Heart left ventricle (tissue), 16 donors: ENCODE data around the gene MPRIP. TPM values are rescaled to one million over a fixed set of nuclear protein-coding genes. Genes with fewer than 3 reads are reported as not detected.
"Not testable (repeated sequence)": the region's sequence is repeated elsewhere in the genome, so short reads cannot be mapped to it uniquely, and the experiment has no call there.

Experiments used
- ATAC-seq, 4 donors: fragments of 200-7000 bp; cut with Tn5 transposase; one replicate each; pipeline ENCODE4 v1.9.1; 2020 to 2022; ENCODE audit warnings: moderate library complexity in 4 of 4, mild to moderate bottlenecking in 3 of 4, moderate number of reproducible peaks in 1 of 4
- DNase-seq, 5 donors: peaks; one replicate each; pipeline ENCODE4 v3.0.0-alpha.2; 2020
- H3K27ac ChIP-seq, 12 donors: fragments of 200-600 bp; sonication (generic) in 4 of 12; one replicate each; pipeline versions ENCODE4 v1.5.0 to v1.8.0; 2016 to 2022; ENCODE audit warnings: mild to moderate bottlenecking in 2 of 12
- H3K27me3 ChIP-seq, 9 donors: fragments of 200-600 bp; sonication (generic) in 2 of 9; one replicate each; pipeline versions ENCODE4 v1.5.1 to v1.8.0; 2016 to 2022; ENCODE audit warnings: mild to moderate bottlenecking in 3 of 9
- H3K36me3 ChIP-seq, 9 donors: fragments of 200-600 bp; sonication (generic) in 2 of 9; one replicate each; pipeline versions ENCODE4 v1.5.0 to v1.8.0; 2018 to 2022; ENCODE audit warnings: mild to moderate bottlenecking in 2 of 9
- H3K4me1 ChIP-seq, 12 donors: fragments of 200-600 bp; sonication (generic) in 4 of 12; one replicate each; pipeline versions ENCODE4 v1.5.0 to v1.8.0; 2016 to 2022; ENCODE audit warnings: mild to moderate bottlenecking in 3 of 12
- H3K4me3 ChIP-seq, 12 donors: fragments of 200-600 bp; sonication (generic) in 4 of 12; one replicate each; pipeline versions ENCODE4 v1.5.0 to v1.8.0; 2017 to 2022; ENCODE audit warnings: mild to moderate bottlenecking in 9 of 12, moderate library complexity in 4 of 12
- H3K9me3 ChIP-seq, 12 donors: fragments of 200-600 bp; sonication (generic) in 4 of 12; one replicate each; pipeline versions ENCODE4 v1.5.0 to v1.8.0; 2016 to 2022; ENCODE audit warnings: mild to moderate bottlenecking in 1 of 12
- POLR2A ChIP-seq, 2 donors: fragments of 450-650 bp; IDR thresholded peaks; one replicate each; pipeline ENCODE4 v1.6.1; 2017; ENCODE audit warnings: antibody characterized with exemption in 2 of 2, mild to moderate bottlenecking in 2 of 2, moderate library complexity in 2 of 2
- WGBS, 4 donors: extraction: QIAGEN DNeasy Blood & Tissue Kit in 2 of 4; methylation state at CpG; one replicate each; pipeline versions ENCODE4 v1.1.5 to v1.1.7; 2013 to 2018; 5-methylcytosine and 5-hydroxymethylcytosine counted together
- intact Hi-C, 10 donors: fragments of 100-400 bp; cut with DNase I; formaldehyde crosslinking; loops; one replicate each; pipeline versions ENCODE4 v1.11.1 to v1.14.2; 2022
- polyA plus RNA-seq, 2 donors: library from polyadenylated mRNA; stranded (reverse); fragments of 200-250 nt; gene quantifications; one replicate each; pipeline ENCODE4 v1.2.3, GENCODE V29; 2013
- total RNA-seq, 9 donors: library from RNA; depleted of rRNA in 2 of 9; stranded (reverse); fragments of >200 nt in 2 of 9; fragmentation: NEBNext Ultra II Directional in 3 of 9; extraction: Animal tissue kit (Norgen Biotek cat#: 25700) in 3 of 9; gene quantifications; one replicate each; pipeline versions ENCODE4 v1.1.0 to v1.2.4, GENCODE V29; 2016 to 2023
- TF ChIP-seq, protein P1 (sequence below), 12 donors: fragments of 200-600 bp; sonication (generic) in 4 of 12; IDR thresholded peaks; one replicate each; pipeline versions ENCODE4 v1.5.0 to v1.8.0; 2018 to 2022; ENCODE audit warnings: antibody characterized with exemption in 12 of 12, mild to moderate bottlenecking in 5 of 12
- donor health status: ischemic (EF 13 %, LVEDD 7.1; RV severe dilation, severe dysfunction).
- donor health status: healthy with polysubstance abuse.
- donor health status: DM: no; HTN: yes; CAD: no.
- donor health status: DM: no; HTN: no; CAD: no.
- donor health status: ischemic (EF 25% LVEDD 6.9; RV normal size, moderate dysfunction).
- donor health status: ischemic (EF 25% LVEDD 5.7; RV mildly dilated, moderate dysfunction).
- donor health status: healthy.
- donor health status: DM: yes; HTN: yes; CAD: no.
- donor health status: ischemic (EF 35%, LVEDD 5.7; RV mildly dilated, moderate dysfunction).
- donor health status: nonischemic (EF 11% LVEDD 7.7; RV severe dilation, severe dysfunction).
- donor health status: DM: yes; HTN: yes; CAD: no.
- donor health status: PGD.
- donor health status: ischemic (EF 29% LVEDD 5.4; RV normal size, mild dysfunction).
- donor health status: nonischemic (EF 23%, LVEDD 6.1; RV moderate dilation, normal function).

Gene MPRIP
- total and polyA plus RNA-seq, 11 donors, result 131 to 686 (median 343) TPM

DNA sequence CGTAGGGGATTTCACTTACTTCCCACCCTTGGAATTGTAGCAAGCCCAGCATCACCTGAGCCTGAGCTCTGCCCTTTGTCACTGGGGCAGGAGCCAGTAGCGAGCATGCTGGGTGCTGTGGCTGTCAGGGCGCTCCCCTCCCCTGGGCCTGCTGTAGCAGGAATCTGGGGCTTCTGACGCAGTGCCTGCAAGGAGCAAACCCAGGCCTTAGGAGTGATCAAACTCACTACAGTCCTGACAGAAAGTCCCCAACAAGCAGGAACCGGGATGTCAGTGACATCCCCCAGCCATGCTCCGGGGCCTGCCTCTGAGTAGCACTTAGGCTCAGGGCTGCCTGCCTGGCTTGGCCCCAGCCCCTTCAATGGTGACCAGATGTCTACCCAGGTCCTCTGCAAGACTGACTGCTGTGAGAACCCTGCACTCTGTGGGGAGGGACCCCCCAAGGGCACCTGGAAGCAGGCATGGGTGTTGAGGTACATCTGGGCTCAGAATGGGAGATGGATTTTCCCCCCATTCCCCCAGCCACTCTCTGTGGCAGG is 140.4 kb downstream of the MPRIP start:
- H3K4me1 ChIP-seq, result peaks cover 0 to 79% (median 51%) of the 10 kb centered on the region in 12 donors
- no peak for ATAC-seq
- 74 to 87% (median 77%) methylated on average over 3 to 6 of the region's 6 CpGs for WGBS, 4 donors
- TF ChIP-seq POLR2A (IDR thresholded peaks at IDR 0.05), result no peak
- TF ChIP-seq, protein P1, sequence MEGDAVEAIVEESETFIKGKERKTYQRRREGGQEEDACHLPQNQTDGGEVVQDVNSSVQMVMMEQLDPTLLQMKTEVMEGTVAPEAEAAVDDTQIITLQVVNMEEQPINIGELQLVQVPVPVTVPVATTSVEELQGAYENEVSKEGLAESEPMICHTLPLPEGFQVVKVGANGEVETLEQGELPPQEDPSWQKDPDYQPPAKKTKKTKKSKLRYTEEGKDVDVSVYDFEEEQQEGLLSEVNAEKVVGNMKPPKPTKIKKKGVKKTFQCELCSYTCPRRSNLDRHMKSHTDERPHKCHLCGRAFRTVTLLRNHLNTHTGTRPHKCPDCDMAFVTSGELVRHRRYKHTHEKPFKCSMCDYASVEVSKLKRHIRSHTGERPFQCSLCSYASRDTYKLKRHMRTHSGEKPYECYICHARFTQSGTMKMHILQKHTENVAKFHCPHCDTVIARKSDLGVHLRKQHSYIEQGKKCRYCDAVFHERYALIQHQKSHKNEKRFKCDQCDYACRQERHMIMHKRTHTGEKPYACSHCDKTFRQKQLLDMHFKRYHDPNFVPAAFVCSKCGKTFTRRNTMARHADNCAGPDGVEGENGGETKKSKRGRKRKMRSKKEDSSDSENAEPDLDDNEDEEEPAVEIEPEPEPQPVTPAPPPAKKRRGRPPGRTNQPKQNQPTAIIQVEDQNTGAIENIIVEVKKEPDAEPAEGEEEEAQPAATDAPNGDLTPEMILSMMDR (IDR thresholded peaks at IDR 0.05), result no peak
- no peaks in the 10 kb centered on the region for H3K27me3 ChIP-seq
- H3K27ac ChIP-seq, result peak overlapping the region in 3 of 12 donors; percentile 62 to 85 (median 71)
- intact Hi-C loops, result loop anchor here in 1 of 10 donors (10.0 kb wide), 1 partner anchor 52 kb away; the partner anchor contains the start of gene FLCN
- peak overlapping the region in 1 of 12 donors; percentile 3 for H3K4me3 ChIP-seq
- H3K9me3 ChIP-seq, result no peaks in the 10 kb centered on the region
- no peak for DNase-seq
- H3K36me3 ChIP-seq, result peaks cover 0 to 96% (median 77%) of the 10 kb centered on the region in 9 donors

DNA sequence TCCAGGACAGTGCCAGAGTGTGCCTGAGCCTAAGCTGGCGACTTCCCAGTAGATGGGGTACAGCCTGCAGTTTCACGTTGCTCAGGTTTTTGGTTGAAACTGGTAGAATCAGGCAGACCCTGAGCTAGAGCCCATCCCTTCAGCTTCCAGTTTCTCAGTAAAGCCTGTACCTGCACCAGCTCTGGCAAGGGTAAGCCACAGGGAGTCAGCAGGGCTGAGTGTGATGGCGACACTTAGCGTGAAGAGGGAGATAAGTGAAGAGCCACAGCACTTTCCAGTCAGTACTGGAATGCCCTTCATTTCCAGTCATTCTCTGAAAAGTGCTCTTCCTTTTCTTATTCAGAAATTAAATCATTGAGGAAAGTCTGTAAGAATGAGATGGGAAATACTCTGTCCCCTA is 141.5 kb downstream of the MPRIP start:
- DNase-seq (no peak), ATAC-seq (peak; percentile 44 to 72 (median 56))
- H3K27me3 ChIP-seq, result no peaks in the 10 kb centered on the region
- TF ChIP-seq POLR2A (IDR thresholded peaks at IDR 0.05), result no peak
- TF ChIP-seq, protein P1 (IDR thresholded peaks at IDR 0.05), result no peak
- H3K36me3 ChIP-seq, result peaks cover 0 to 95% (median 77%) of the 10 kb centered on the region in 9 donors
- peaks cover 0 to 79% (median 51%) of the 10 kb centered on the region in 12 donors for H3K4me1 ChIP-seq
- intact Hi-C loops, result loop anchor here in 1 of 10 donors (10.0 kb wide), 1 partner anchor 51 kb away; the partner anchor contains the start of gene FLCN
- H3K4me3 ChIP-seq, result no peak overlapping the region
- H3K27ac ChIP-seq, result peak overlapping the region in 9 of 12 donors; percentile 20 to 75 (median 54)
- 60 to 66% (median 63%) methylated on average over 4 of the region's 4 CpGs for WGBS, 4 donors
- no peaks in the 10 kb centered on the region for H3K9me3 ChIP-seq

DNA sequence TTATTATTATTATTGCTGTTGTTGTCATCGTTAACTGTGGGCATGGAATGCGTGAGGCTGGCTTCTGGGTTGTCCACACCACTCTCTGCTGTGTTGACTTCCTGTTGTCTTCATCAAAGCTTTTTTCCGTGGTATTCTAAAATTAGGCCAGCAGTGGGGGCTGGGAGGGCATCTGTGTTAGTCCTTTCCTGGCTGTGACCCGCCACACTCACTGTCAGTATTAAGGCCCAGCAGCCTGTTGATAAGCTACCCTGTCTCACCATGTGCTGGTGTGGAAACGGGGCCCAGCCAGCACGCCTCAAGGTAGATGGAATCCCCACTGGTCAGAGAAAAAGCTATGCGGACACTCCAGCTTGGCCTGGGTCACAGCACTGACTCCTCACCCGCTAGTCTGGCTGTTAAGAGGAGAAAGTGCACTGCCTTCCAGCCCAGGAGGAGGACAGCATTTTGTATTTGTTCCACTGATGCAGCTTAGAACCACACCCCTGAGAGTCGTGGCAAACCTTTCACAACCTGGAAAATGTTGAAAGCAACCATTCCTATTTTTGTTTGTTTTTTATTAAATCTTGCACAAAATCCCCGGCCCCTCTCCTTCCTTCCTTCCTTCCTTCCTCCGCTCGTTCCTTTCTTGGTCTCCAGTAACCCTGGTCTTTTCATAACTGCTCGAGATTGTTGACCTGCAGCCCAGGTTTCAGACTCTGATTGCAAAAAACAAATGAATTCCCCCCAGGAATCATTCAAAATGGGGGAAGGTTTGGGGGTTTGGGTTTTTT is 142.9 kb downstream of the MPRIP start:
- H3K27me3 ChIP-seq, H3K4me3 ChIP-seq, H3K9me3 ChIP-seq: not testable (repeated sequence)
- 36 to 42% (median 41%) methylated on average over 13 of the region's 13 CpGs for WGBS, 4 donors
- peak in 4 of 5 donors; percentile 44 to 76 (median 66) for DNase-seq
- Histone ChIP-seq H3K36me3 (peaks cover 0 to 89% (median 69%) of the 10 kb centered on the region in 9 donors), H3K4me1 (peaks cover 0 to 80% (median 48%) of the 10 kb centered on the region in 12 donors), H3K27ac (peak overlapping the region in 9 of 12 donors; percentile 21 to 75 (median 49))
- intact Hi-C loops, result loop anchor here in 1 of 10 donors (10.0 kb wide), 1 partner anchor 50 kb away; the partner anchor contains the start of gene FLCN
- peak; percentile 64 to 74 (median 66) for ATAC-seq

DNA sequence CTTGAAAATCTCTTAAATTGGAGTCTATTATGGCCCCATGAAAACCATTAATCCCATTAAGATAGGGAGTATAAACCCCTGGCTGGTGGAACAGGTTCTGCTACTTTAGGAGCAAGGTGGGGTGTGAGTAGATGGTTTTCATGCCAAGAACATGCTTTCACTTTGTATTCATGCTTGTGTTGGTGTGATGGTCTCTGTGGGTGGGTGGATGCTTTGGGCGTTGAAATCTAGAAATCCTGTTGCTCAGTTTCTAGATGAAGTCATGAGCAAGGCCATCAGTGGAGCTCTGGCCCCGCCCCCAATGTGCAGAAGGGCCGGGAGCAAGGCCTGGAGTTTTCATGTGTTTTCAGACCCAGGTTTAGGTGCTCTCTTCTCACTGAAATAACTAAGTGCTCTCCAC is 143.8 kb downstream of the MPRIP start:
- Histone ChIP-seq H3K4me3 (no peak overlapping the region), H3K27me3 (no peaks in the 10 kb centered on the region), H3K36me3 (peaks cover 0 to 80% (median 65%) of the 10 kb centered on the region in 9 donors), H3K9me3 (no peaks in the 10 kb centered on the region), H3K4me1 (peaks cover 0 to 80% (median 52%) of the 10 kb centered on the region in 12 donors), H3K27ac (peak overlapping the region in 4 of 12 donors; percentile 19 to 53 (median 41))
- WGBS, 4 donors, result 59 to 80% (median 69%) methylated on average over 3 of the region's 3 CpGs
- intact Hi-C loops, result loop anchor here in 1 of 10 donors (10.0 kb wide), 1 partner anchor 49 kb away; the partner anchor contains the start of gene FLCN
- no peak for TF ChIP-seq POLR2A (IDR thresholded peaks at IDR 0.05)
- DNase-seq, result no peak
- ATAC-seq, result no peak
